HG03439 (cell line): ENCODE results near the gene RSRP1.
"Not testable (repeated sequence)": the region's sequence is repeated elsewhere in the genome, so short reads cannot be mapped to it uniquely, and the experiment has no call there.

Source experiments
- ATAC-seq: cut with Tn5 transposase; IDR thresholded peaks from one replicate; pipeline ENCODE4 v1.9.1; 2021; ENCODE audit warnings: mild to moderate bottlenecking, moderate library complexity; ENCODE audit not compliant: unreplicated experiment

The RSRP1 gene

GRCh38 chr1:25259813-25260212 lies 12.6 kb upstream of the RSRP1 start:
- ATAC-seq = not testable (repeated sequence)

DNA sequence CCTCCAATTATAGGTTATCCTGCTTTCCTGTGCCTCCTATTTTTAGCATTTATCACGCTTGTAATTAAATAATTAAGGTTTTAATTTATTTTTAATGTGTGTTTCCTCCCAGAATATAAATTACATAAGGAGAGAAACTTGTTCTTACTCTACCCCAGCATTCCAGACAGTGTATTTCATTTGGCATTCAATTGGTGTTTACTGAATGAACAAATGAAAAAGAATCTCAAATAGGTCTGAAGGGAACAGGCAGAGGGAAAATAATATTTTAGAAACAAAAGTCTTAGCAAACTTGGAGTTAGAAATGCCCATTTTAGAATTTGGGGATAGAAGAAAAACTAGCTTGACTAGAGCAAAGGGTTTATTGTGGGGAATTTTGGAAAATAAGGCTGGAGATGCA lies 9.9 kb upstream of the RSRP1 start:
- ATAC-seq = no peak

DNA sequence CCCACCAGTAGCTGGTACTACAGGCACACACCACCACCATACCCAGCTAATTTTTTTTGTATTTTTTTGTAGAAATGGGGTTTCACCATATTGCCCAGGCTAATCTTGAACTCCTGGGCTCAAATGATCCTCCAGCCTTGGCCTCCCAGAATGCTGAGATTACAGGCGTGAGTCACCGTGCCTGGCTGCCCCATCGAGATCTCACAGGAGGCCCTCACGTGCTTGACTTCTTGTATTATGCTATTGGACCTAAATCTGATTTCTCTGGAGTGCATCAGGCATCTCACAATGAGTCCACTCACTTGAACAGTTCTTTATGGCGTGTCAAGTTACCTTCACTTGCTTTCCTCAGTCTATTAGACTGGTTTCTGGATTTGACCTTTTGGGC lies 9.3 kb upstream of the RSRP1 start:
- no peak for ATAC-seq

GRCh38 chr1:25255706-25256577 lies 8.7 kb upstream of the RSRP1 start:
- ATAC-seq = no peak

DNA sequence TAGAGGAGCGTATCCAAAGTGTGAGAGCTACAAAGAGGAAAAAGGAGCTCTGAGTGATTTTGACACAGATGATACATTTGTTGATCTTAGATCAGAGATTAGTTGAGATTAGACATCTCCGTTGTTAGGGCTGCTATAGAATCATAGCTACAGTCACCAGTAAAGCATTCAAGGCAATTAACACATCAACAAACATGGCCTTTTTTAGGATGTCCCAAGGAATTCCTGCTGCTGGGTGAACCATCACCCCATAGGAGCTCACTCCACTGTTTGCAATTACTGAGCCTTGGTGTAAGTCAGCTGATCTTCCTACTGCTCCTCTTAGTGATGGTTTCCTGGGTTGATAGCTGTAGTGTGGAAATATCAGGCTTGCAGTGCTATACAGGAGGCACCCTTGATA lies 6.7 kb upstream of the RSRP1 start:
- ATAC-seq = no peak

- no peak for ATAC-seq
Observed at GRCh38 chr1:25247829-25248754, 838 bp upstream of the RSRP1 start.

GRCh38 chr1:25246600-25247023 lies 642 bp downstream of the RSRP1 start:
- ATAC-seq = peak; percentile 13

GRCh38 chr1:25245809-25246599 lies 1.2 kb downstream of the RSRP1 start:
- no peak for ATAC-seq

DNA sequence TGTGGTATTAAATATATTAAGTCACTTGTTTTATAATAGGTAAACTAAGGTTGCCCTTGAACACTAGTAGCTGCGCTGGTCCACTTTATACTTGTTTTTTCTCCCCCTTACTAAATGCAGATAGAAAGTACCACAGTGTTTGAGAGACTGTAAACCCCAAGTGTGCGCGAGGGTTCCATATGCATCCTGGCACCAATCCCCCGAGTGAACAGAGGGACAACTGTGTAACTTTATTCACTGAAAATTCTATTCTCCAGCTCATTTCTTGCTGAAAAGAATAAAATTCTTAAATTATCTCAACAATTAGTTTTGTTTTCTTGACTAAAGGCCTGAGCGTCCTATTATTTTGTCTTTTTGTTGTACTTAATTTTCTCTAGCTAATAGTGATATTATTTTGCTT lies 1.9 kb downstream of the RSRP1 start:
- ATAC-seq = no peak

DNA sequence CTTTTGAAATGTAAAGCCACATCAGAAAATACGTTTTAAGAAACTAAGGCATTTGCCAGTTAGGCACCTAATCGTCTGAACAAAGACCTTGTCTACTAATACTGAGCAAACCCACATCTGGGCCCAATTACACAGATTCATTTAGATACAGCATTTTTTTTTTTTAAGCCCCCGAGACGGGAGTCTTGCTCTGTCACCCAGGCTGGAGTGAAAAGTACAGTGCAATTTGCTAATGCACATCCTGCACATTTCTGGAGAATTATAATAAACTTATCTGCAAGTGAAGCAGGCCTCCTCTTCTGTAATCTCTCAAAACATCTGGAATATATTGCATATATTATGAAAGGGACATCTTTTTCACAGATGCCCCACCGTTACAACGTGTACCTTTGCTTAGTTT lies 3.3 kb downstream of the RSRP1 start:
- no peak for ATAC-seq

- peak; percentile 64 for ATAC-seq
Observed at GRCh38 chr1:25239681-25240541, 7.3 kb downstream of the RSRP1 start.

- ATAC-seq = no peak
Observed at GRCh38 chr1:25238046-25238445, 9.2 kb downstream of the RSRP1 start.

- not testable (repeated sequence) for ATAC-seq
Observed at GRCh38 chr1:25236261-25236660, 11.0 kb downstream of the RSRP1 start.

GRCh38 chr1:25235411-25235810 lies 11.8 kb downstream of the RSRP1 start:
- not testable (repeated sequence) for ATAC-seq

DNA sequence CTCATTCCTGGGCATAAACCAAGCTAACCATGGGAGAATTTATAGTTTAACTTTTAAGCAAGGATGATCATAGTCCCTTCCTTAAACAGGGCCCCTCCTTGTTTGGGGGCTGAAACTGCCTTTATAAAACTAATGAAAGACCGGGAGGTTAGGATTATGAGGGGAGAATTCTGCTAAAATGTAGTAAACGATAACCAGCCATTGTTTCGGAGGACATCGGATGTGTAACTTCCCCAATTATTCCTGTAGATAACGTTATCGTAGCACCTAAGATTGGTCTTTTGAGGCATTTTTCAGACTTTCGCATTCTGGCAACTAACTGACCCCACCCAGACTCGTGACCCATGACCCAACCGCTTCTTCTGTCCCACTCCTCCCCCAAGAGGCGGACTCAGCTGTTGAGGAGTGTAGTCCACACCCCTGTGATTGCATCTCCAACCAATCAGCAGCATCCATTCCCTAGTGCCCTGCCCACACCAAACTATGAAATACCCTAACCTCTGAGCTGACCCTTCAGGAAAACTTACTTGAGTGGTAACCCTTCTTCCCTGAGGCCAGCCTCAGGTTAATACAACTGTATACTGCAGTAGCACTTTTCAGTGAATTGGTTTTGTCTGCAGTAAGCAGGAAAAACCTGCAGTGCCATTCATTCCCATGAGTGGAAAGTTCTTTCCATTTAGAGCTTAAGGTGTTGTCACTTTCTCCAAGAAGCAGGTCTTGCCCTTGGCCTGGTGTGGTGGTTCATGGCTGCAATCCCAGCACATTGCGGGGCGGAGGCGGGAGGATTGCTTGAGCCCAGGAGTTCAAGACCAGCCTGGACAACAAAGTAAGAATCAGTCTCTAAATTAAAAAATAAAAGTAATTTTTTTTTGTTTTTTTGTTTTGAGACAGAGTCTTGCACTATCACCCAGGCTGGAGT lies 14.1 kb downstream of the RSRP1 start:
- peak; percentile 61 for ATAC-seq

- ATAC-seq = peak; percentile 70
Observed at GRCh38 chr1:25232027-25232865, 15.0 kb downstream of the RSRP1 start, which contains the start of gene SYF2. Gene SYF2 (minus strand): TSS chr1:25232502. CDS start chr1:25232467, 35 bp downstream.

DNA sequence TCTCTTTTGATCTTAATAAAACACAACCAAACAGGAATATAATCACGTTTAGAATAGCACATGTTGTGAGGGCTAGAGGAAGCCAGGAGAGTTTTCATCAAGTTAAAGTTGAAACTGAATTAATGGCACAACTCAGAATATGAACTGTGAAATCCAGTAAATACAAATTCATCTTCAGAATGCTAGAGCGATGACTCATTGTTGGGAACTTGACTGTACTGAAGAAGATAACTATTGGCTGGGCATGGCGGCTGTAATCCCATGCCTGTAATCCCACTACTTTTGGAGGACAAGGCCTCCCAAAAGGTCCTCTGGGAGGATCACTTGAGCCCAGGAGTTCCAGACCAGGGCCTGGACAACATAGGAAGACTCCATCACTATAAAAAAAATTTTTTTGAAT lies 23.8 kb downstream of the RSRP1 start:
- ATAC-seq = no peak

DNA sequence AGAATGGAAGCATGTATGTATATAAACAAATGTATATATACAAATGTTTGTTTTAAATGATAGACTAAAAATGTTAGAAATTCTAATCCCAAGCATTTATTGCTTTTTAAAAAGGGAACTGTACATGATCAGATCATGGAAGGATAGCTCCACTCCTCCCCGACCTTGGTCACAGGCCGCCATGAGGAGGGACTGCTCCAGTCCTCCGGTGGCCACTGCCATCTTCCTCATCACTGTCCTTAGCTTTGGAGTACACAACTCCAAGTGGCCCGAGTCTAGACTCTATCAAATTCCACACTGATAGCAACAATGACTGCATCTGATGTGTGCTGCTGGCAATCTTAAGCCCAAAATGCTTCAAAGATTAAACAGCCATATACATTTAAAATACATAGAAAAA lies 24.6 kb downstream of the RSRP1 start:
- ATAC-seq = no peak
